Central memory CD4-positive, alpha-beta T cell (primary cell): Measurements from ENCODE around the gene GCN1.
"Not testable (repeated sequence)": the region's sequence is repeated elsewhere in the genome, so short reads cannot be mapped to it uniquely, and the experiment has no call there.

Experiments used
- DNase-seq: peaks from one replicate; pipeline ENCODE4 v3.0.0; 2022

The GCN1 gene

DNA sequence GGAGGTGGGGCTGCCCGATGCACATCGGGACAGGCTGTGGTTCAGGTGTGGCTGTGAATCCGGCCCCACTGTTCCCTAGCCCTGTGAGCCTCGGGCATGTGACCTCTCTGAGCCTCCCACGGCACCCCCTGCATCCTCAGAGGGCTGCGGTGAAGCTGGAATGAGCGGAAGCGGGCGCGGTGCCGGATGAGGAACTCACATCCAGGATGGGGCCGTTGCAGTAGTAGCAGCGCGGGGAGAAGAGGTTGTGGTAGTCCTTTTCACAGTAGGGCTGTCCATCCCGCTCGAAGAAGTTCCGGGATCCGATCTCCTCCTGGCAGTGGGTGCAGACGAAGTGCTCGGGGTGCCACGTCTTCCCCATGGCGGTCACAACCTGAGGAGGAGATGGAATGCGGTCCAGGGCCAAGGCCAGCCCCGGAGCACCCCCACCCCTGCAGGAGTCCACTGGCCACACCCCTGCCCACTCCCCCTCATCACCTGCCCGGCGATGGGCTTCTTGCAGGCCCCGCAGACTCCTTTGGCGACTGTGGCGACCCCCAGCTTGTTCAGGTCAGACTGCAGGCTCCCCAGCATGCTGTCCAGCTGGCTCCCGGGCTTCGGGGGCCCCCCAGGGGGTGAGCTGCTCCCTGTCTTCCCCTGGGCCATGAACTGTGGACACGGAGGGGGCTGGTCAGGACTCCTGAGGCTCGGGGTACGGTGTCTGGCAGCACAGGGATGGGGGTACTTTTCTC, 20.3 kb upstream of the GCN1 start:
- no peak for DNase-seq

DNA sequence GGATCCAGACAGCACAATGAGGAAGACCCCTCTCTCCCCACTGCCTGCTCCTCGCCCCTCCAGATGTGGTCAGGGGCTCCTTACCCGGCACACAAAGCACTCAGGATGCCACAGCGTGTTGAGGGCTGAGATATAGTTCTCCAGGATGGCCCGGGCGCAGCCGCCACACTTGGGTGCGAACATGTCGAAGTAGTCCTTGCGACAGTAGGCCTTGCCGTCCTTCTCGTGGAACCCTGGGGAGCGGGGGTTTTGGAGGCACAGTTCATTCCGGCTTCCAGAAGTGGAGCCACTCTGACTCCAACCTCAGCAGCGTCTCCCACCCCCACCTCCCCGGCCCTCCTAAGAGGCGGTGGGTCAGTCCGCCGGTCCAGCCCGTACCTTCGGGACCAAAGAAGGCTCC, 19.2 kb upstream of the GCN1 start:
- DNase-seq: no peak

DNA sequence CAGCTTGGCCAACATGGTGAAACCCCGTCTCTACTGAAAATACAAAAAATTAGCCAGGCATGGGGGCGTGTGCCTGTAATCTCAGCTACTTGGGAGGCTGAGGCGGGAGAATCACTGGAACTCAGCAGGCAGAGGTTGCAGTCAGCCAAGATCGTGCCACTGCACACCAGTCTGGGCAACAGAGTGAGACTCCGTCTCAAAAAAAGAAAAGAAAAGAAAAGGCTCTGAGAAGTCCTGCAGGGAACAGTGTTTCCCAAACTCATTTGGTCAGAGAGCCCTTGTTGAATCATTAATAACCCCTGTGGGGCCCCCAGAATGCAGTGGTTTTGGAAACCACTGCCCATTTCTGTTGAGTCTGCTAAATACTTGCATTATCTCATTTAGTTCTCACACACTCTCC, 18.7 kb upstream of the GCN1 start:
- not testable (repeated sequence) for DNase-seq

DNA sequence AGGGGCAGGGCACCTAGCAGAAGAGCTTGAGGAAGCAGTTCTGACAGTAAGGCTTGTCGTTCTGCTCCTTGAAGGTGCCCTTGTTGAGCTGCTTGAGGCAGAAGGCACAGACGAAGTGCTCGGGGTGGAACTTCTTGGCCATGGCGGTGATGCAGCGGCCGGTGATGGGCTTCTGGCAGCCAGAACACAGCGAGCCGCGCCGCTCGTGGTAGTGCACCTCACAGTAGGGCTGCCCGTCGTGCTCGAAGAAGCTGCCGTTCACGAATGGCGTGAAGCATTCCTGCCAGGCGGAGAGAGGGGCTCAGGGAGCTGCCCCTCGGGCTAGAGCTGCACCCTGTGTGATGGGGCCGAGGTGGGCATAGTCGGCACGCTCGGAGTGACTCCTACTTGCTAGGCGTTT, 17.8 kb upstream of the GCN1 start:
- no peak for DNase-seq

DNA sequence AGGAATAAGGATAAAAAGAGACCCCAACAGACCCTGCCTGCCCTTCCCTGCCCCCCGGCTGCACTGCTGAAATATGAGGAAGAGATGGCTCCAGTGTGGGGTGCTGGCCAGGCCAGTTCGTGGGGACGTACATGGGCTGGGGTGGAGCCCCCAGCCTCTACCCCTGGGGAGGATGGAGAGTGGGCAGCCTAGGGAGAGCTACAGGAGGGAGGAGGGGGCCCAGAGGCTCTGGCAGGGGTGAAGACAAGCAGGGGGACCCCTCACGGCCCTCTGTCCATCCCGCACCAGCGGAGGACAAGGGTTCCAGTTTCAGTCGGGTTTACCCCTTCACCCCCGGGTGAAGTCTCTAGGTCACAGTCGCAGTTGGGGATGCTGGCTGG, 17.4 kb upstream of the GCN1 start:
- no peak for DNase-seq

DNA sequence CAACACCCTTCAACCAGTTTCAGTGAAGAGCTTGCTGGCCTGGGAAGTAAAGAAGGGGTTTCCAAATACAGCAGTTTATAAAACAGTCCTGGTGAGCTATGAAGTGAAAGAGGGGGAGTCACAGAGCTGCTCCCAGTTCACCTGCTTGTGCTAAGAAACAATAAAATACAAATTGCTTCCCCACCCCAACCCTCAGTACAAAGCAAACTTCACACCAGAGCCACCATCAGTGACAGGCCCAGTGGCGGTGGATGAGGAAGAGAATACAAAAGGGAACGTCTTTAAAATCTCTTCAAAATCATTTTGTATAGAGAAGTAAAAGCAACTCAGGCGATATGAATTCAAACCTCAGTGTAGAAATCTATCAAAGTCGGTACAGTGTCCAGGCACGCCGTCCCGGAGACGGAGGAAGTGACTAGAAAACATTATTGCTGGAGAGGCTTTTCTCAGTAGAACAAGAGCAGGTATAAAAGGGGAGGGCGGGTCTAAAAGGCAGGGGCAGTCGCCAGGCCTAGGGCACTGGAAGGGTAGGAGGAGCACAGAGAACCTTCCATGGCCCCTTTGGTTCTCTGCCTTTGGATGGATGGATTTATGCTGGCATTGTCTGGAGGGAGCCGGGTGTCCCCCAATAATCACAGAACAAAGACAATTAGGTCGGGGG, 16.9 kb upstream of the GCN1 start:
- DNase-seq: no peak

DNA sequence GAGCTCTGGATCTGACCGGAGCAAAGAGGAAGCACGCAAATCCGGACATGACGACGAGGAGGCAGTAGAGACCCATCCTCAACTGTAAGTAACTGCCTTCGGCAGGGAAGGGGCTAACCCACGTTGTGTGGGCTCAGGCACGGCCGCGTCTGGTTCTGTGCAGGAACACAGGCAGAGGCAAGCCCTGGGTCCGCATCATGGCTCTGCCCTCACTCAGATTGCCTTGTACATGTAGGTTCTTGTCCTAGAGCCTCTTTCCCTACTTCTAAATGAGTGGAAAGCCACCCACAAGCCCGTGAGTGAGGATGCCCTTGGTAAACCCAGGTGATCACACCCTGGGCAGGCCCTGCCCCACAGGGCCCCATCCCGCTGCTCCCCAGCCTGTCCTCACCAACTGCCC, 15.3 kb upstream of the GCN1 start:
- DNase-seq: no peak

DNA sequence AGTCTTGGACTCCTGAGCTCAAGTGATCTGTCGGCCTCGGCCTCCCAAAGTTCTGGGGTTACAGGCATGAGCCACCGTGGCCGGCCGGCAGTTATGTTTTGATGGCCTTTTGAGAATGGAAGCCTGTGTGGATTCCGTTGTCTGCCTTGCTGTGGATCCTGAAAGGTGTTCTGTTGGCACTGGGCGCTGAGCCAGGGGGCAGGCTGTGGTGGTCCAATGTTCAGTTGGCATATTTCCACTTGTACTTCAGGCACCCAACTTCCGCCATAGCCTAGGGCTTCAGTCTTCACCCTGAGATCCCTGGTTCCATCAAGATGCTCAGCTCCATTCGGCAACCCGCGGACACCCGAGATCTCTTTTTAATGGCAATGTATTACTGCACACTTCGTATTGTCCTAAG, 12.7 kb upstream of the GCN1 start:
- DNase-seq: no peak

DNA sequence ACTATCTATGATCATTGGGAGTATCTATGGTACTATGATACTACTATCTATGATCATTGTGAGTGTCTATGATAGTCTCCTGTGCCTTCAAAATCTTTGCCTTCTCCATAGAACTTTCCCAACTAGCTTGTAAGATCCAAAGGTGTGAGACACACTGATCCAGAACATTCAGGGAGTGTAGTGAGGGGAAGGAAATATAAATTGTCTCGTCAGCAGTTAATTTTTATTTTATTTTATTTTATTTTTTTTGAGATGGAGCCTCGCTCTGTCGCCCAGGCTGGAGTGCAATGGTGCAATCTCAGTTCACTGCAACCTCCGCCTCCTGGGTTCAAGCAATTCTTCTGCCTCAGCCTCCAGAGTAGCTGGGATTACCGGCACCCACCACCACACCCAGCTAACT, 12.3 kb upstream of the GCN1 start:
- DNase-seq: not testable (repeated sequence)

DNA sequence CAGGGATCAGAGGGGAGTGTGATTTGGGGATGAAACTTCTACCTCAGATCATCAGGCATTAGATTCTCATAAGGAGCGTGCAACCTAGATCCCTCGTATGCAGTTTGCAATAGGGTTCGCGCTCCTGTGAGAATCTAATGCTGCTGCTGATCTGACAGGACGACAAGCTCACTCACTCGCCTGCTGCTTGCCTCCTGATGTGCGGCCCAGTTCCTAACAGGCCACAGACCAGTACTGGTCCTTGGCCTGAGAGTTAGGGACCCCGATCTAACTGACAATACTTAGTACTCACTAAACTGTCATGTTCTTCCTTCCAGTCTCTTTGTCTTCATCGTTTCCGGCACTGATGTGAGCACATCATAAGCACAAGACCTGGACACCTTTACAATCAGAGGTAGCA, 11.7 kb upstream of the GCN1 start:
- DNase-seq: no peak

DNA sequence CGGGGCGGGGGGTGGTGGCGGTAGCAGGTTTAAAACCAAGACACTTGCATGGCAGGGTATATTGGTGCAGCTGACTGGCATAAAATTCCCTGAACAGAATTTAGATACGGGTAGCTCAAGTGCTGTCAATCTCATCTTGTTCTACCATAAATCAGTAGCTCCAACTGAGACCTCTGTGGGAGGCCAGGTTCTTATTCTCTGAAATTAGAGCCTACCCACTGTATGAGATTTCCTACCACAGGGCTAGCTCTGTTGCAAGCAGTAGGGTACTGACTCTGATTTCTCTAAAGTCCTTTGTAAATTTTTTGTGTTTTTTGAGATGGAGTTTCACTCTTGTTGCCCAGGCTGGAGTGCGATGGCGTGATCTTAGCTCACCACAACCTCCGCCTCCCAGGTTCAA, 9.7 kb upstream of the GCN1 start:
- no peak for DNase-seq

DNA sequence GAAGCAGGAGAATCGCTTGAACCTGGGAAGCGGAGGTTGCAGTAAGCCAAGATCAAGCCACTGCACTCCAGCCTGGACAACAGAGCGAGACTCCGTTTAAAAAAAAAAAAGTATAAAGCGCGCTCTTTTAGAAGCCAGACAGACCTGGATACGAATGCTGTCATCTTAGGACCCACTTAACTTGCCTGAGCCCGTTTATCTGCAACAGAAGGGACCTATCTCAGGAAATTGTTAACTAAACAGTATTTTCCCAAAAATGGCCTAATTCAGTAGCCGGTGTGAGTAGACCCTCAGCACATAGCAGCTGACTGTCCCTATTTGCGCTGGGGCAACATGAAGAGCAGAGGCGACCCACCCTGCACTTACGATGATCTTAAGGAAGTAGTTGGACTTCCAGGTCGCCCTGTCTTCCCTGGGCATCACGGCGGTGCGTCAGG, 5.9 kb upstream of the GCN1 start:
- DNase-seq: no peak

DNA sequence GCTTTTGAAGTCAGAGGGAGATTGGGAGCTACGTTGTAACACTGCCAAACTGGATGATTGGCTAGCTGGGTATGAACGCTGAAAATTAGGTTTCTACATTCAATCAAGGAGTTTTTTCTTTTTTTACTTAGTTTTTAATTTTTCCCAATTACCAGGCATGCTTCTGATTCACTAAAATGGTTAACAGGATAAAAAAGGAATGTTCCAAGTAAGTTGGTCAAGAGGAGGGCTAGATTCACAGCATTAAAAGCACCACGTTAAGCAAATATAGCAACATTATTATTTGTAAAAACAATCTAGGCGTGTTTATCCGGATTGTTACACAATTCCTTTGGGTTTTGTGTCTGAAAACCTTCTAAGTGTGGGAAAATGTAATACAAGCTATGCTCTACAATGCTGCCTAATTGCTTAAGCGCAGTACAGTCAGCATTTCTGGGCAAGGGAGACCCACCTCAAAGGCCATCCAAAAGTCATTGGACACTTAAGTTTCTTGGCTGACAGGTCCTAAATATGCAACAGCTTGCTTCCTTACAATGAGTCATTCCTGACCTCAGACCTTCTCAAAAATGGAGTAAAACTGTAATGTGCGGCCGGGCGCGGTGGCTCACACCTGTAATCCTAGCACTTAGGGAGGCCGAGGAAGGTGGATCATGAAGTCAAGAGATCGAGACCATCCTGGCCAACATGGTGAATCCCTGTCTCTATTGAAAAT, 5.2 kb upstream of the GCN1 start:
- DNase-seq: no peak

DNA sequence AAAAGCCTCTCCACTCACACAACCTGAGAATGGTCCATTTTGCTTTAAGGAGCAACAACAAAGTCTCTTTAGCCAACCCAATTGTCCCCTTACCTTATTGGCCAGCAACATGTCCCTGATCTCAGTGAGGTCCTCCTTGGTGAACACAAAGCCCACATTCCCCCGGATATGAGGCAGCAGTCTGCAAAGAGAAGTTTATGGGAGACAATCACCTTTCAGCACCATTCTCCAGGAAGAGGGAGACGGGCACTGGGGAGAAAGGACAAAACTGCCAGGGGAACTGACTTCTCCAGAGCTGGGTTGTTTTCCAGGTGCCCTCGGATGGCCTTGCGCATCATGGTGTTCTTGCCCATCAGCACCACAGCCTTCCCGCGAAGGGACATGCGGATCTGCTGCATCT, 4.5 kb upstream of the GCN1 start:
- no peak for DNase-seq

DNA sequence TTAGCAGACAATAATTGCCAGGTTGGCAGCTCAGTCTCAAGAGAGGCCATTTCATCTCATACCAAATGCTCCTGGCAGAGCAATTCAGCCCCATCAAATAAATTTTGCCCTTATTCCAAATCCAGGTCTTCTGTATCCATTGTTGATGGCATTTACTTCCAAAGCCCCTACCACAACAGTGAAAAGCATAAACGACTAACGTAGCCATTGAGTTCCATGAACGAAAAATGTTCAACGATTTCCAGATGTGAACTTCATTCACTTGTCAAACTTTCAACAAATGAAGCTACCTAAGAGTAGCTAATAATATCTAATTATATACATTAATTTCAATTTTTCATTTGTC, 3.0 kb upstream of the GCN1 start:
- DNase-seq: no peak

DNA sequence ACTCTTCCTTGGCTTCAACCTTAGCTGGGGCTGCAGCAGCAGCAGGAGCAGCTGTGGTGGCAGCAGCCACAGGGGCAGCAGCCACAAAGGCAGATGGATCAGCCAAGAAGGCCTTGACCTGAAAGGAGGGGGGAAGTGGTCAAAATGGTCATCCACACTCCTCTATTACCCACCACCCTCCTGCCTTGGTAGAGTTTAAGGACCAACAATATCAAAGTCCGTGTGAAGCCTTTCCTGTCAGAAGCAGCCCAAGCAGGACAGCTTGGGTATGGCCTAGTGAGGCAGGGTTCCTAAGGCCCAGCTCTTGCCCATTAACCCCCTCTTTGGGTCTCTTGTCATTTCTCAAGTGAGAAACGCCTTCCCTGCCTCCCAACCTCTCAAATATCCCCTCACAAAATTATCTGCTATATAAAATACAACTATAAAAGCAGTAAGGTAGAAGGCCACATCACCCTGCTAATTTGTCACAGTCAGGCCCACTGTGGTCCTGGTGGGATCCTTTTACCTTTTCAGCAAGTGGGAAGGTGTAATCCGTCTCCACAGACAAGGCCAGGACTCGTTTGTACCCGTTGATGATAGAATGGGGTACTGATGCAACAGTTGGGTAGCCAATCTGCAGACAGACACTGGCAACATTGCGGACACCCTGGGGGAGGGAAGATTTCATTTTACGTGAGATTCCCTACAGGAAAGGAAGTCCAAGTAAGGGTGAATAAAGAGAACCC, 2.5 kb upstream of the GCN1 start:
- DNase-seq: not testable (repeated sequence)

DNA sequence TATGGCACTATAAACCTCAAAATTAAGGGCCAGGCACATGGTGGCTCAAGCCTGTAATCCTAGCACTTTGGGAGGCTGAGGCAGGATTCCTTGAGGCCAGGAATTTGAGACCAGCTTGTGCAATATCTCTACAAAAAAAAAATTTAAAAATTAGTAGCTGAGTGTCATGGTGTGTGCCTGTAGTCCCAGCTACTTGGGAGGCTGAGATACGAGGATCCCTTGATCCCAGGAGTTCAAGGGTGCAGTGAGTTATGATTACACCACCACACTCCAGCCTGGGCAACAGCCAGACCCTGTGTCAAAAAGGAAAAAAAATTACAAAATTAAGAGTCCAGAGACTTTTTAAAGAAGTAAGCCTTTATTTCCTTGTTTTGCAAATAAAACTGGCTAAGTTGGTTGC, 1.8 kb upstream of the GCN1 start:
- no peak for DNase-seq

DNA sequence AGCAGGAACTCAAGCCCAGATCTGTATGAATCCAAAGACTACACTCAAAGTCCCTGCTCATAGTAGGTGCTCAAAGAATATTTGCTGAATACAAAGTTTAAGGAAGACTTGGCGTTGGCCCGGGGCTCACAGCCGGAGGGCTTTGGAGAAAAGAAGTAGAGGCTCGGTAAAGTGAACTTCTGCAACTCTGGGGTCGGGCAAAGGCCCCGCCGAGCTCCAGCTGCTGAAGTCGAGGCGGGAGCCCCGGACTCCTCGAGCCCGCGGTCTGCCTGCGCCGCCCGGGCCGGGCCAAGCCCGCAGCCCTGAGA, 335 bp downstream of the GCN1 start:
- no peak for DNase-seq

DNA sequence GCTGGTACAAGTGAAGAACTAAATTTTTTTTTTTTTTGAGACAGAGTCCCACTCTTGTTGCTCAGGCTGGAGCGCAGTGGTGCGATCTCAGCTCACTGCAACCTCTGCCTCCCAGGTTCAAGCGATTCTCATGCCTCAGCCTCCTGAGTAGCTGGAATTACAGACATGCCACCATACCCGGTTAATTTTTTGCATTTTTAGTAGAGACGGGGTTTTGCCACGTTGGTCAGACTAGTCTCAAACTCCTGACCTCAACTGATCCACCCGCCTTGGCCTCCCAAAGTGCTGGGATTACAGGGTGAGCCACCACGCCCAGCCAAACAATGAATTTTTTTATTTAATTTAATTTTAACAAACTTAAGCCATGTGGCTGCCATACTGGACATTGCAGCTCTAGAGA, 1.2 kb downstream of the GCN1 start:
- DNase-seq: not testable (repeated sequence)

DNA sequence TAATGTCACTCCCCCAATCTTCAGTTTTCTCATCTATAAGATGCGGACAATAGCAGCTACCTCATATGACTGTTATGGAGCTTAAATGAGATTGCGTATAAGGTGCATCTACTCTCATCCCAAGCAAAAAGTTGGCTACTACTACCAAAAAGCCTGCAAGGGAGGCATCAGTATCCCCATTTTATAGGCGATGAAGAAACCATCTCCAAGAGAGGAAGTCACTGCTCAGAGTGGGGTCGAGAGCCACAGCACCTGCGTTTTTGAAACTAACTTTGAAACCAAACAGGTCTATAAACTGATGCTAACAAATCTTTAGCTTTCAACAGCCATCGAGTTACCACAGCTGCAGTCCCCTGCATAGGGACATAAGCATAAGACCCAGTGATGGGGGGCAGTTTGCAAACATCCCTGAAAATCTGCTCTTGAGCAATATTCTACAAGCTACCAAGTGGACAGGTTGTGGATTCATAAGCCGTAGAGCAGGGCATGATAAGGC, 3.5 kb downstream of the GCN1 start:
- DNase-seq: no peak

DNA sequence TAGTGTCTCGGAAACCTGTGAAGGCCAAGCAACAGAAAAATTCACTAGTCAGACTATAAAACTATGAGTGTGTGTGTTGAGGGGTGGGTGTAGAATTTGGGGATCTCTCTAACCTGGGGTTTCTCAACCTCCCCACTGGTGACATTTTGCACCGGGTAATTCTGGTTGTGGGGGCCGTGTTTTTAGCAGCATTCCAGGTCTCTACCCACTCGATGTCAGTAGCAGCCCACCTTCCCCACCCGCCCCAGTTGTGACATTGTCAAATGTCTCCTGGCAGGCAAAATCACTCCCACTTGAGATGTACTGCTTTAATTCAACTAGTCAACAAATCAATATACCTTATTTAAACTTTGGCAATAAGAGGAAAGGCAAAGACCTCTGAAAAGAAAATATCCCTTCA, 4.1 kb downstream of the GCN1 start:
- no peak for DNase-seq

DNA sequence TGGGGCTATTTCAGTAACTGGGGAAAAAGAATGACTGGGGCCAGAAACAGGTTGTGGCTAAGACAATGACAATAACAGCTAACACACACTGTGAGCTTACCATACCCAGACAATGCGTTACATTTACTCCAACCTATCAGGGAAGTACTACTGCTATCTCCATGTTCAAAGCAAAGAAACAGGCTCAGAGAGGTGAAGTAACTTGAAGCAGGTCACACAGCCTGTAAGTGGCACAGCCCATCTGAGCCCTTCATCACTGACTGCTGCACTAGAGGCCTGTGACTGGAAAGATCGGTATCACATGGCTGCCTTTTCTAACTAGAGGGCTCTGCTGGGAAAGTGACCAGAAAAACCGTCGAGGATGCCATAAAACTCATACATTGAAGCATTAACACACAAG, 7.9 kb downstream of the GCN1 start:
- DNase-seq: no peak

DNA sequence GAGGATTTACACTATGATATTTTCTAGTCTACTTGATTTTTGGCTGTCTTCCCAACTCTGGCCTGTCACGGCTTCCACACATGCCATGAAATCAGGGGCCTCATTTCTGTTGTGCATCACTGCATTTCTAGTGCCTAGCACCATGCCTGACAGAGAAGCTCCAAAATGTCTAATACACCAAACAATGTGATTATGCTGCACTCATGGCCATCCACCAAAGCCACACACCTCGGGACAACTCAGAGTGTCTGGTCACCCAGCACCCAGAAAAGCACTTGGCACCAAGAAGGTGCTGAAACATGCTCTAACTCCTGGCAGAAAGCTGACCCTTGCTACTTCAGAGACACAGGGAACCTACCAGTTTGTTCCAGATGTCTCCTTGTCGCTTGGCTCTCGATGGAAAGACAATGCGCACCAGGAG, 11.3 kb downstream of the GCN1 start:
- no peak for DNase-seq
